CD4-positive, alpha-beta T cell treated with Interleukin-6 at 100 ng/mL for 8 hours (primary cell): ENCODE results near the gene KIR3DL2.
"Not testable (repeated sequence)": the region's sequence is repeated elsewhere in the genome, so short reads cannot be mapped to it uniquely, and the experiment has no call there.

Experiments used
- DNase-seq: peaks from one replicate; pipeline ENCODE4 v3.0.0-alpha.2; 2020; ENCODE audit warnings: mixed read lengths, low spot score

Gene KIR3DL2

DNA sequence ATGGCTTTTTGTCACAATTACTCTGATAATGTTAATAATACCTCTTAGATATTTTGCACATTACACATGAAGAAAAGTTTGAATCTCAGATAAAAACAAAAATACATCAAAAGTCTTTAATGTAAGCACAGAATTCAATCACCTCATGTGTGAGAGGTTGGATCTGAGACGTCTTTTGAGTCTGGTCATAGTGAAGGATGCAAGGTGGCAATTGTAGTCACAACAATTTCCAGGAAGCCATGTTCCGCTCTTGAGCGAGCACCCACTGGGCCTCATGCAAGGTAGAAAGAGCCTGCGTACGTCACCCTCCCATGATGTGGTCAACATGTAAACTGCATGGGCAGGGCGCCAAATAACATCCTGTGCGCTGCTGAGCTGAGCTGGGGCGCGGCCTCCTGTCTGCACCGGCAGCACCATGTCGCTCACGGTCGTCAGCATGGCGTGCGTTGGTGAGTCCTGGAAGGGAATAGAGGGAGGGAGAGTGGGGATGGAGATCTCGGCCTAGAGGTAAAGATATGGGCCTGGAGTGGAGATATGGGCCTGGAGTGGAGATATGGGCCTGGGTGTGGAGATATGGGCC, at the start of gene KIR3DL2:
Gene KIR3DL2, plus strand, starts transcription at position 383 of the 580 bp plus-strand sequence. Its CDS starts 33 bp downstream, at position 416.
- not testable (repeated sequence) for DNase-seq

DNA sequence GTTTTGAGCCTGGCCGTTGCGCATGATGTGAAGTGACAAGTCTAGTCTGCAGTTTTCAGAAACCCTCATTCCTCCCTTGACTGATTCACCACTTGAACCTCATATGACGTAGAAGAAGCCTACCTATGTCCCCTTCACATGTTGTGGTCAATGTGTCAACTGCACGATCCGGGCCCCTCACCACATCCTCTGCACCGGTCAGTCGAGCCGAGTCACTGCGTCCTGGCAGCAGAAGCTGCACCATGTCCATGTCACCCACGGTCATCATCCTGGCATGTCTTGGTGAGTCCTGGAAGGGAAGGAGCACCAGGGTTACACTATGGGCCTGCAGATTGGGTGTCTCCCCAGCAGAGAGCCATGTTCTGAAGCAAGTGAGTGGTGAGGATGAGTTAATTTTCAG, 46.8 kb upstream of the KIR3DL2 start, which contains the start of gene KIR2DL4:
Gene KIR2DL4, plus strand, starts transcription at position 201 of the 400 bp plus-strand sequence. Its CDS starts 42 bp downstream, at position 243.
- no peak for DNase-seq

DNA sequence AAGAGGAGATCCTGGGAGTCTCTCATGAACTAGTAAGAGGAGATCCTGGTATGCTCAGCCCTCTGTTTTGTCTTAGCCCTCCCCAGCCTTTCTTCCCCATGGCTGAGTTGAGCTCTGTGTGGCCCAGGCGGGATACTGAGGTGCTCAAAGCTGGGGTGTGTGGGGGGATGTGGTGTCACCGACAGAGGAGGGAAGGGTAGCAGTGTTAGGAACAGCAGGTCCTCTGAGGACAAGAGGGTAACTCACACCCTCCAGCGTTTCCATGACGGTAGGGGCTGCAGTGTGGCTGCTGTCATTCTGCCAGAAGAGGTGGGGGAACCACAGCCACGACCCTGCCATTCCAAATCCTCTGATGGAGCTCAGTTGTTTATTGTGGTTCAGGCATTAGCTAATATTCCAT, 46.1 kb upstream of the KIR3DL2 start:
- no peak for DNase-seq

DNA sequence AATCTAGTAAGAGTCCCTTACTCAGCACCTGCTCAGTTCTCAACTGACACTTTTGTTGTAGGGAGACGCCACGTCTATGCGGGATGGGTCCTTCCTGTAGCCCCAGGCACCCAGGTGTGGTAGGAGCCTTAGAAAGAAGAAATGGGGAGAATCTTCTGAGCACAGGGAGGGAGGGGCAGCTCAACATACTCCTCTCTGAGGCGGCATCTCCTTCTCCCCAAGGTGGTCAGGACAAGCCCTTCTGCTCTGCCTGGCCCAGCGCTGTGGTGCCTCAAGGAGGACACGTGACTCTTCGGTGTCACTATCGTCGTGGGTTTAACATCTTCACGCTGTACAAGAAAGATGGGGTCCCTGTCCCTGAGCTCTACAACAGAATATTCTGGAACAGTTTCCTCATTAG, 45.7 kb upstream of the KIR3DL2 start:
- no peak for DNase-seq

DNA sequence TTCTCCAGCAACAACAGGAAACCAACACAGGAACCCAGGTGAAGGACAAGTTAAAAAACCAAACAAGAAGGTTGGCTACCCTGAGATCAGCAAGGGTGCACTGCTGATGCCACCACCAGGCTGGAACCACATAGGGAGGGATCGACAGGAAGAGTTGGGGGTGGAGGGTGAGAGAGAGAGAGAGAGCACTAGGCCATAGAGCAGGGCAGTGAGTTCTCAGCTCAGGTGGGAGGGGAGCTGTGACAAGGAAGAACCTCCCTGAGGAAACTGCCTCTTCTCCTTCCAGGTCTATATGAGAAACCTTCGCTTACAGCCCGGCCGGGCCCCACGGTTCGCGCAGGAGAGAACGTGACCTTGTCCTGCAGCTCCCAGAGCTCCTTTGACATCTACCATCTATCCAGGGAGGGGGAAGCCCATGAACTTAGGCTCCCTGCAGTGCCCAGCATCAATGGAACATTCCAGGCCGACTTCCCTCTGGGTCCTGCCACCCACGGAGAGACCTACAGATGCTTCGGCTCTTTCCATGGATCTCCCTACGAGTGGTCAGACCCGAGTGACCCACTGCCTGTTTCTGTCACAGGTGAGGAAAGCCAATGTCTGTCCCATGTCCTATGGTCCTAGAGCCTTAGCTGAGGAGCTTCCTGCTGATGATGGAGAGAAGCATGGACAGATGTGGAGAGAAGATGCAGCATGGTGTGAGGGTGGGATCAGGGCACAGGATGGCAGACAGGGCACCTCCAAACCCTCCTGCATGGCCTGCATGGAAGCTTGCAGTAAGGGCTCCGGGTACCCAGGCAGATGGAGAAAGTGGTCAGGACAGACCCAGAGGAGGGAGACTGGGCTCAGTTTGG, 44.4 kb upstream of the KIR3DL2 start:
- no peak for DNase-seq

DNA sequence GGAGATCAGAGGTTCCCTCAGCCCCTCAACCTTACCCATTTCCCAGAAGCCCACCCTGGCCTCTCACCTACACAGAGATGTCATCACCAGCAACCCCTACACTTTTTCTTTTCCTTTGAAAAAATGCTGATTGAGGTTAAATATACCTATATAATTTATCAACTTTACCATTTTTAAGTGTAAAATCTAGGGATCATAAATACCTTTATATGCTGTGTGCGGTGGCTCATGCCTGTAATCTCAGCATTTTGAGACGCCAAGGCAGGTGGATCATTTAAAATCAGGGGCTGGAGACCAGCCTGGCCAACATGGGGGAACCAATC, 43.8 kb upstream of the KIR3DL2 start:
- DNase-seq, result no peak

DNA sequence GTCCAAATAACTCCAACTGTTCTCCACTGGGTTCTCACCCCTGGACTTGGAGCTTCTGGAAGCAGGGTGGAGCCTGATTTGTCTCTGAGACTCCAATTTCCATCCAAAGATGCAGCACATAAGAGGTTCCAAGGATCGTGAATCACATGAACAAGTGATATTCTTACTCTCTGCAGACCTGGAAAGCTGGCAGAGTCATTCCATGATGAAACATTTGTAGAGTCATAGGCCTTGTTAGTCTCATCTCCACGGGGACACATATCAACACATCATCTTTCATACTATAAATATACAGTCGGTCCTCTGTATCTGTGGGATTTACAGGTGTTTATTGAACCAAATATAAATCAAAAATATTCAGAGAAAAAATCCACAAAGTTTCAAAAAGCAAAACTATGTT, 35.7 kb upstream of the KIR3DL2 start:
- DNase-seq, result not testable (repeated sequence)

DNA sequence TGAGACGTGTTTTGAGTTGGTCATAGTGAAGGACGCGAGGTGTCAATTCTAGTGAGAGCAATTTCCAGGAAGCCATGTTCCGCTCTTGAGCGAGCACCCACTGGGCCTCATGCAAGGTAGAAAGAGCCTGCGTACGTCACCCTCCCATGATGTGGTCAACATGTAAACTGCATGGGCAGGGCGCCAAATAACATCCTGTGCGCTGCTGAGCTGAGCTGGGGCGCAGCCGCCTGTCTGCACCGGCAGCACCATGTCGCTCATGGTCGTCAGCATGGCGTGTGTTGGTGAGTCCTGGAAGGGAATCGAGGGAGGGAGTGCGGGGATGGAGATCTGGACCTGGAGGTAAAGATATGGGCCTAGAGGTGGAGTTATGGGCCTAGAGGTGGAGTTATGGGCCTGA, 34.0 kb upstream of the KIR3DL2 start, which contains the start of gene KIR3DL1:
Gene KIR3DL1, plus strand, starts transcription at position 218 of the 400 bp plus-strand sequence.
- DNase-seq, result not testable (repeated sequence)

DNA sequence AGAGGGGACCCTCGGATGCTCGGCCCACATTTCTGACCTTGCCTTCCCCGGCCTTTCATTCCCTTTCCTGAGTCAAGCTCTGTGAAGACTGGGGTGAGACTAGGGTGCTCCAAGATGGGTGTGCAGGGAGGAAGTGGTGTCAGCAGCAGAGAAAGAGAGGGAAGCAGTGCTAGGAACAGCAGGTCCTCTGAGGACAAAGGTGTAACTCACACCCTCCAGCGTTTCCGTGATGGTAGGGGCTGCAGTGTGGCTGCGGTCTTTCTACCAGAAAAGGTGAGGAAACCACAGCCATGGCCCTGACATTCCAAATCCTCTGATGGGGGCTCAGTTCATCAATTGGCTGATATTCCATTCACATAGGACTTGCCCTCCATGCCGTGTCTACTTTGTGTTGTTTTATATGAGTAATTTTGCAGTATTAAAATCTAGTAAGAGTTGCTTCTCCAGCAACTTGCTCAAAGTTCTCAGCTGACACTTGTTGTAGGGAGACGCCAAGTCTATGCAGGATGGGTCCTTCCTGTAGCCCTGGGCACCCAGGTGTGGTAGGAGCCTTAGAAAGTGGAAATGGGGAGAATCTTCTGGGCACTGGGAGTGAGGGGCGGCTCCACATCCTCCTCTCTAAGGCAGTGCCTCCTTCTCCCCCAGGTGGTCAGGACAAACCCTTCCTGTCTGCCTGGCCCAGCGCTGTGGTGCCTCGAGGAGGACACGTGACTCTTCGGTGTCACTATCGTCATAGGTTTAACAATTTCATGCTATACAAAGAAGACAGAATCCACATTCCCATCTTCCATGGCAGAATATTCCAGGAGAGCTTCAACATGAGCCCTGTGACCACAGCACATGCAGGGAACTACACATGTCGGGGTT, 32.3 kb upstream of the KIR3DL2 start:
- no peak for DNase-seq

DNA sequence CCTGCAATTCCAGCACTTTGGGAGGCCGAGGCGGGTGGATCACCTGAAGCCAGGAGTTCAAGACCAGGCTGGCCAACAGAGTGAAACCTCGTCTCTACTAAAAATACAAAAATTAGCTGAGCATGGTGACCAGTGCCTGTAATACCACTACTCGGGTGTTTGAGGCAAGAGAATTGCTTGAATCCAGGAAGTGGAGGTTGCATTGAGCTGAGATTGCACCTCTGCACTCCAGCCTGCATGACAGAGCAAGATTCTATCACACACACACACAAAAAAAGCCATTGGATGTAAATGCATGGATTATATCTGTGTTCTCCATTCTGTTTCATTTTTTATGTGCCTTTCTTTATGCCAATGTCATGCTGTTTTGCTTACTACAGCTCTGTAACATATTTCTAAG, 25.8 kb upstream of the KIR3DL2 start:
- DNase-seq, result not testable (repeated sequence)

DNA sequence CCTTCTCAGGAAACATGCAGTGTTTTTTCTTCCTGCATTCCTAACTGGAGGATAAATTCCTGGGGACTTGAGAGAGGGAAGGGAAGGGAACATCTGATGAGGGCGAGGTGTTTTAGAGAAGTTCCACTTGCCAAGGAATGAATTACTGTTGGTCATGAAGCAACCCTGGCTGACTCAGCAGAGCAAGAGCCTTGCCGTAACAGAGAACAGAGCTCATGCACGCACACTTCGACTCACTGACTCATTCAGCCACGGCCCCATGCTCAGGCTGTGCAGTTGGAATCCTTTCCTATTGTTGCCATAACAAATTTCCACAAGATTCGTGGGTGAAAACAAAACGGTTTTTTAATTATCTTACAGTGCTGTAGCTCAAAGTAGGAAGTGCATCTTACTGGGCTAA, 24.9 kb upstream of the KIR3DL2 start:
- not testable (repeated sequence) for DNase-seq

DNA sequence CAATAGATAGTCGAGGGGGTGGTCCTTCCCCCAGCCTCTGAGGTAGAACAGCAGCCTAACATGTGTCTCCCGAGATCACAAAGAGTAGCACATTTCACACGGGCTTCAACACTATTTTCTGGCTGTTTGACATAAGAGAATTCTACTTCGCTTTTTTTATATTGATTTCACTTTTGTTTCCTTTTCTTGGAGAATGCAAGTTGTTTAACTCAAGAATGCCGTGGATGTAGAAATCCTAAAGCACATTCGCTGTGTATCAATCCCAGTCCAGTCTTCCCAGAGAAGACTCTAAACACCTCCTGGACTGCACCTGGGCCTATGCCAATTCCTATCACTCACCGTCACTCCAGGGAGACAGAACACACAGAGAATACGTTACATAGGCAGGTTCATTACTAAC, 22.2 kb upstream of the KIR3DL2 start:
- not testable (repeated sequence) for DNase-seq

DNA sequence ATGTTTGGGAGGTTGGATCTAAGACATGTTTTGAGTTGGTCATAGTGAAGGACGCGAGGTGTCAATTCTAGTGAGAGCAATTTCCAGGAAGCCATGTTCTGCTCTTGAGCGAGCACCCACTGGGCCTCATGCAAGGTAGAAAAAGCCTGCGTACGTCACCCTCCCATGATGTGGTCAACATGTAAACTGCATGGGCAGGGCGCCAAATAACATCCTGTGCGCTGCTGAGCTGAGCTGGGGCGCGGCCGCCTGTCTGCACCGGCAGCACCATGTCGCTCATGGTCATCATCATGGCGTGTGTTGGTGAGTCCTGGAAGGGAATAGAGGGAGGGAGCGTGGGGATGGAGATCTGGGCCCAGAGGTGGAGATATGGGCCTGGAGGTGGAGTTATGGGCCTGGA, 17.7 kb upstream of the KIR3DL2 start, which contains the start of gene KIR2DS4:
Gene KIR2DS4, plus strand, starts transcription at position 181 of the 400 bp plus-strand sequence.
- DNase-seq, result not testable (repeated sequence)

DNA sequence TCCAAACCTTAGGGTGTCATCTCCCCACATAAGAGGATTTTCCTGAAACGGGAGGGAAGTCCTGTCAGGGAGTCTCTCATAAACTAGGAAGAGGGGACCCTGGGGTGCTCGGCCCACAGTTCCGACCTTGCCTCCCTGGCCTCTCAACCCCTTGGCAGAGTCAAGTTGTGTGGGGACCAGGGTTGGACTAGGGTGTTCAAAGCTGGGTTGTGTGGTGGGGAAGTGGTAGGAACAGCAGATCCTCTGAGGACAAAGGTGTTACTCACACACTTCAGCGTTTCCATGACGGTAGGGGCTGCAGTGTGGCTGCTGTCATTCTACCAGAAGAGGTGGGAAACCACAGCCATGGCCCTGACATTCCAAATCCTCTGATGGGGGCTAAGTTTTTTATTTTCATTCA, 15.1 kb upstream of the KIR3DL2 start:
- DNase-seq, result not testable (repeated sequence)

DNA sequence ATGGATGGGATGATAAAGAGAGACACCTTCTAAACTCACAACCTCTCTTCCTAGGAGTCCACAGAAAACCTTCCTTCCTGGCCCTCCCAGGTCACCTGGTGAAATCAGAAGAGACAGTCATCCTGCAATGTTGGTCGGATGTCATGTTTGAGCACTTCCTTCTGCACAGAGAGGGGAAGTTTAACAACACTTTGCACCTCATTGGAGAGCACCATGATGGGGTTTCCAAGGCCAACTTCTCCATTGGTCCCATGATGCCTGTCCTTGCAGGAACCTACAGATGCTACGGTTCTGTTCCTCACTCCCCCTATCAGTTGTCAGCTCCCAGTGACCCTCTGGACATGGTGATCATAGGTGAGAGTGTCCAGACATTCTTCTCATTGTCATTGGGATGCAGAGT, 12.7 kb upstream of the KIR3DL2 start:
- DNase-seq, result not testable (repeated sequence)

DNA sequence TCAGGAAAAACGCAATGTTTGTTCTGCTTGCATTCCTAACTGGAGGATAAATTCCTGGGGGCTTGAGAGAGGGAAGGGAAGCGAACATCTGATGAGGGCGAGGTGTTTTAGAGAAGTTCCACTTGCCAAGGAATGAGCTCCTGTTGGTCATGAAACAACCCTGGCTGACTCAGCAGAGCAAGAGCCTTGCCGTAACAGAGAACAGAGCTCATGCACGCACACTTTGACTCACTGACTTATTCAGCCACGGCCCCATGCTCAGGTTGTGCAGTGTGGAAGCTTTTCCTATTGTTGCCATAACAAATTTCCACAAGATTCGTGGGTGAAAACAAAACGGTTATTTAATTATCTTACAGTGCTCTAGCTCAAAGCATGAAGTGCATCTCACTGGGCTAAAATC, 7.1 kb upstream of the KIR3DL2 start:
- not testable (repeated sequence) for DNase-seq

DNA sequence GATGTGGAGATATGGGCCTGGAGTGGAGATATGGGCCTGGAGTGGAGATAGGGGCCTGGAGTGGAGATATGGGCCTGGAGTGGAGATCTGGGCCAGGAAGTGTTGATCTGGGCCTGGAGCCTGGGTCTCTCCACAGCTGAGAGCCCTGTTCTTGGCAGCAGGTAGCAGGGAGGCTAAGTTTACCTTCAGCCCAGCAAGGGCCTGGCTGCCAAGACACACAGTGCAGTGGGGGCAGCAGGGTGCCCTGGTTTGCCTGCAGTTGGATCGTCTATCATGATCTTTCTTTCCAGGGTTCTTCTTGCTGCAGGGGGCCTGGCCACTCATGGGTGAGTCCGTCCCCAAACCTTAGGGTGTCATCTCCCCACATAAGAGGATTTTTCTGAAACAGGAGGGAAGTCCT, 687 bp downstream of the KIR3DL2 start:
- no peak for DNase-seq

DNA sequence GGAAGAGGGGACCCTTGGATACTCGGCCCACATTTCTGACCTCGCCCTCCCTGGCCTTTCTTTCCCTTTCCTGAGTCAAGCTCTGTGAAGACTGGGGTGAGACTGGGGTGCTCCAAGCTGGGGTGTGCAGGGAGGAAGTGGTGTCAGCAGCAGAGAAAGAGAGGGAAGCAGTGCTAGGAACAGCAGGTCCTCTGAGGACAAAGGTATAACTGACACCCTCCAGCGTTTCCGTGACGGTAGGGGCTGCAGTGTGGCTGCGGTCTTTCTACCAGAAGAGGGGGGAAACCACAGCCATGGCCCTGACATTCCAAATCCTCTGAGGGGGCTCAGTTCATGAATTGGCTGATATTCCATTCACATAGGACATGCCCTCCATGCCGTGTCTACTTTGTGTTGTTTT, 1.1 kb downstream of the KIR3DL2 start:
- no peak for DNase-seq

DNA sequence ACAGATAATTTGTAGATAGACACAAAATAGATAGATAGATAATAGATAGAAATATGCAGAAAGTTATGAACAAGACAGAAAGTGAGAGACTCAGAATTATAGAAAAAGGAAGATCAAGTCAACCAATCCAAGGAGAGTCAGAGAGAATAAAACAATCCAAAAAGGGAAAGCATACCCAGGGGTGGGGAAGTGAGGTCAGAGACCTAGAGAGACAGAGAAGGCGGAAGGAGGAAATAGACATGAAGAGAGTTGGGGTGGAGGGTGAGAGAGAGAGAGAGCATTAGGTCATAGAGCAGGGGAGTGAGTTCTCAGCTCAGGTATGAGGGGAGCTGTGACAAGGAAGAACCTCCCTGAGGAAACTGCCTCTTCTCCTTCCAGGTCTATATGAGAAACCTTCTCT, 5.0 kb downstream of the KIR3DL2 start:
- DNase-seq, result not testable (repeated sequence)

DNA sequence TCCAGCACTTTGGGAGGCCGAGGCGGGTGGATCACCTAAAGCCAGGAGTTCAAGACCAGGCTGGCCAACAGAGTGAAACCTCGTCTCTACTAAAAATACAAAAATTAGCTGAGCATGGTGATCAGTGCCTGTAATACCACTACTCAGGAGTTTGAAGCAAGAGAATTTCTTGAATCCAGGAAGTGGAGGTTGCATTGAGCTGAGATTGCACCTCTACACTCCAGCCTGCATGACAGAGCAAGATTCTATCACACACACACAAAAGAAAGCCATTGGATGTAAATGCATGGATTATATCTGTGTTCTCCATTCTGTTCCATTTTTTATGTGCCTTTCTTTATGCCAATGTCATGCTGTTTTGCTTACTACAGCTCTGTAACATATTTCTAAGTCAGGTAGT, 8.2 kb downstream of the KIR3DL2 start:
- not testable (repeated sequence) for DNase-seq

DNA sequence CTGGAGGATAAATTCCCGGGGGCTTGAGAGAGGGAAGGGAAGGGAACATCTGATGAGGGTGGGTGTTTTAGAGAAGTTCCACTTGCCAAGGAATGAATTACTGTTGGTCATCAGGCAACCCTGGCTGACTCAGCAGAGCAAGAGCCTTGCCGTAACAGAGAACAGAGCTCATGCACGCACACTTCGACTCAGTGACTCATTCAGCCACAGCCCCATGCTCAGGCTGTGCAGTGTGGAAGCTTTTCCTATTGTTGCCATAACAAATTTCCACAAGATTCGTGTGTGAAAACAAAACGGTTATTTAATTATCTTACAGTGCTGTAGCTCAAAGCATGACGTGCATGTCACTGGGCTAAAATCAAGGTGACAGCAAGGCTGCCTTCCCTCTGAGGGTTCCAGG, 9.2 kb downstream of the KIR3DL2 start:
- not testable (repeated sequence) for DNase-seq

DNA sequence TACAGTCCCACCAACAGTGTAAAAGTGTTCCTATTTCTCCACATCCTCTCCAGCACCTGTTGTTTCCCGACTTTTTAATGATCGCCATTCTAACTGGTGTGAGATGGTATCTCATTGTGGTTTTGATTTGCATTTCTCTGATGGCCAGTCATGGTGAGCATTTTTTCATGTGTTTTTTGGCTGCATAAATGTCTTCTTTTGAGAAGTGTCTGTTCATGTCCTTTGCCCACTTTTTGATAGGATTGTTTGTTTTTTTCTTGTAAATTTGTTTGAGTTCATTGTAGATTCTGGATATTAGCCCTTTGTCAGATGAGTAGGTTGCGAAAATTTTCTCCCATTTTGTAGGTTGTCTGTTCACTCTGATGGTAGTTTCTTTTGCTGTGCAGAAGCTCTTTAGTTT, 13.2 kb downstream of the KIR3DL2 start:
- not testable (repeated sequence) for DNase-seq
